Epithelial cell of esophagus (primary cell): ENCODE measurements around the gene ALDH1L2.

Experiments used
- DNase-seq: peaks from one replicate; pipeline ENCODE4 v3.0.0; 2010; ENCODE audit warnings: low read depth
- H3K4me3 ChIP-seq: 2 replicates; pipeline ENCODE4 v1.5.1; 2011; ENCODE audit warnings: mild to moderate bottlenecking, low read length, control low read depth
- CTCF ChIP-seq: IDR thresholded peaks from 2 replicates; pipeline ENCODE4 v1.5.1; 2011; ENCODE audit warnings: low read depth, mild to moderate bottlenecking, low read length, control low read depth, inconsistent platforms; ENCODE audit not compliant: insufficient read depth; ENCODE audit errors: missing control alignments

The ALDH1L2 gene

GRCh38 chr12:105060715-105061378 lies 23.4 kb downstream of the ALDH1L2 start:
- no peak for TF ChIP-seq CTCF

GRCh38 chr12:105057174-105057573 lies 27.1 kb downstream of the ALDH1L2 start:
- no peak for TF ChIP-seq CTCF
- no peak for DNase-seq
- H3K4me3 ChIP-seq, result no peak overlapping the region

More at GRCh38 chr12:105060715-105061378, 23.4 kb downstream of the ALDH1L2 start:
- no peak overlapping the region for H3K4me3 ChIP-seq
- peak; percentile 83 for DNase-seq

GRCh38 chr12:105053116-105053572 lies 31.1 kb downstream of the ALDH1L2 start:
- peak; percentile 97 for TF ChIP-seq CTCF
- DNase-seq, result peak; percentile 74
- H3K4me3 ChIP-seq, result no peak overlapping the region

DNA sequence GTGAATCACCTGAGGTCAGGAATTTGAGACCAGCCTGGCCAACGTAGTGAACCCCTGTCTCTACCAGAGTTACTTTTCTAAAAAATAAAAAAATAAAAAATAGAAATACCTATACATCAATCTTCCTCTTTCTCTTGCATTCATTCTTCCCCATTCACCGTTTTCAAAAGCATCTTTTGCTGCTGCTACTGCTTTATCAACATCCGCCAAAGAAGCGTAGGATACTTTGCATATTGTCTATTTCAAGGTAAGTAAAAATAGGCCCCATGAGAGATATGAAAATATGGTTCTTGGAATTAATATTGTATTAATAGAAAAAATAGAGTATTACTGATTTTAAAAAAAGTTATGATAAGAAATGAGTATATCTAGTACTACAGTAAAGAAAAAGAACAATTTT lies 32.3 kb downstream of the ALDH1L2 start:
- no peak for DNase-seq
- no peak for TF ChIP-seq CTCF
- no peak overlapping the region for H3K4me3 ChIP-seq

- no peak for TF ChIP-seq CTCF
- DNase-seq, result no peak
- H3K4me3 ChIP-seq, result no peak overlapping the region
Observed at GRCh38 chr12:105048315-105048714, 35.9 kb downstream of the ALDH1L2 start.

DNA sequence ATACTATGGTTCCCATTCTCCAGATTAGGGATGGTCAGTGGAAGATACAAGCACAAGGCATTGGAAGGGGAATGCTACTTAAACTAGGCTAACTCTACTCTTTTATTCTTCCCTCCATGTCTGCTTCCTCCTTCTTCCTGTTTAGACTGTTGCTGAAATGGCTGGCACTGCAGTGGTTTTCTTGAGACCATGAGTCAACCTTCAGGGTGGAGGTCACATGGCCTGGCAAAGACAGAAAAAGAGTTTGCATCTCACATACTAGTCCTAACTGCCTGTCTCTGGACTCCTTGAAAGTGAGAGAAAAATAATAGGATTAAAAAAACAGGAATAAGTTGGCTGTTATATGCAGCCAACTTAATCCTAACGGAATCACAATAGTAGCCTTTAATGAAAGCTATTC lies 37.0 kb downstream of the ALDH1L2 start:
- H3K4me3 ChIP-seq, result no peak overlapping the region
- TF ChIP-seq CTCF, result no peak
- DNase-seq, result no peak

DNA sequence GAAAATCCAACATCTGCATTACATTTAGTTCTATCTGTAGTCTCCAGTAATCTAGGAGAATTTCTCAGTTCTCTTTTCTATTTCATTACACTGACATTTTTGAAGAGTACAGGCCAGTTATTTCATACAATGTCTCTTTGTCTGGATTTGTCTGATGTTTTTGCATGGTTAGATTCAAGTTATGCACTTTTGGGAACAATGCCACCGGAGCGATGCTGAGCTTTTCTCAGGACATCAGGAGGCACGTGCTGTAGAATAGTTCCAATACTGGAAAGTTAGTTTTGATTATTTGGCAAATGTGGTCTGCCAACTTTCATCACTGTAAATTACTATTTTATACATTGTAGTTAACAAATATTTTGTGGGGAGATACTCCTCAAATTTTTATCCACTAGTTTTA lies 43.1 kb downstream of the ALDH1L2 start:
- no peak overlapping the region for H3K4me3 ChIP-seq
- no peak for TF ChIP-seq CTCF
- DNase-seq, result no peak
